ENCODE data around the gene HIGD1A.

Gene HIGD1A

GRCh38 chr3:42745776-42746454 lies 58.4 kb downstream of the HIGD1A start:
- no peak for TF ChIP-seq ISL1 (CRISPR knock-in tag; IDR thresholded peaks at IDR 0.05)
- TF ChIP-seq ZFP3 (CRISPR knock-in tag; IDR thresholded peaks at IDR 0.05), result no peak
- no peak for TF ChIP-seq ZFP30 (CRISPR knock-in tag; IDR thresholded peaks at IDR 0.05)
- no peak for TF ChIP-seq CSDC2 (CRISPR knock-in tag; IDR thresholded peaks at IDR 0.05)
- no peak for TF ChIP-seq TSHZ2 (CRISPR knock-in tag; IDR thresholded peaks at IDR 0.05)
- no peak for TF ChIP-seq ZNF8 (CRISPR knock-in tag; IDR thresholded peaks at IDR 0.05)
- TF ChIP-seq TCF4 (CRISPR knock-in tag; IDR thresholded peaks at IDR 0.05; ENCODE audit: borderline replicate concordance), result no peak
- TF ChIP-seq ARNTL (CRISPR knock-in tag; IDR thresholded peaks at IDR 0.05; ENCODE audit: borderline replicate concordance, low read depth), result no peak
- TF ChIP-seq GLIS3 (CRISPR knock-in tag; IDR thresholded peaks at IDR 0.05), result no peak
- TF ChIP-seq ZNF70 (CRISPR knock-in tag; IDR thresholded peaks at IDR 0.05), result no peak
- no peak for TF ChIP-seq TOX (CRISPR knock-in tag; IDR thresholded peaks at IDR 0.05; ENCODE audit: borderline replicate concordance)
- no peak for ATAC-seq

DNA sequence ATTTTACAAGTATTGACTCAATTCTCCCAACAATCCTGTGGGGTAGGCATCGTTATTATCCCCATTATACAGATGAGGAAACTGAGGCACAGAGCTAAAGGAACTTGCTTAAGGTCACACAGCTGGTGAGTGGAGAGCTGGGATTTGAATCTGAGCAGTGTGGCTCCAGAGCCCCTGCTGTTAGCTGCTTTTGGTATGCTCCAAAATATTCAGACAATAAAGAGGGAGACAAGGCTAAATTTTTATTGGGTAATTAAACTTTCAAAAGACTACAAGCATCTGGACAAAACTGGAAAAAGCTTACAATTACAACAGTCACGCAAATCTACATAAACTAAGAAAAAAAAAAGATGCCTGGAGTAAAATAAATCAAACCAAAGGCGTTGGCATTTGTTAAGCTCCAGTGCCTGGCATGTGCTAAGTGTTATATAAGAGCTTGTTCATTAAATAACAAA lies 59.0 kb downstream of the HIGD1A start:
- ATAC-seq, result no peak
- TF ChIP-seq, protein P1, sequence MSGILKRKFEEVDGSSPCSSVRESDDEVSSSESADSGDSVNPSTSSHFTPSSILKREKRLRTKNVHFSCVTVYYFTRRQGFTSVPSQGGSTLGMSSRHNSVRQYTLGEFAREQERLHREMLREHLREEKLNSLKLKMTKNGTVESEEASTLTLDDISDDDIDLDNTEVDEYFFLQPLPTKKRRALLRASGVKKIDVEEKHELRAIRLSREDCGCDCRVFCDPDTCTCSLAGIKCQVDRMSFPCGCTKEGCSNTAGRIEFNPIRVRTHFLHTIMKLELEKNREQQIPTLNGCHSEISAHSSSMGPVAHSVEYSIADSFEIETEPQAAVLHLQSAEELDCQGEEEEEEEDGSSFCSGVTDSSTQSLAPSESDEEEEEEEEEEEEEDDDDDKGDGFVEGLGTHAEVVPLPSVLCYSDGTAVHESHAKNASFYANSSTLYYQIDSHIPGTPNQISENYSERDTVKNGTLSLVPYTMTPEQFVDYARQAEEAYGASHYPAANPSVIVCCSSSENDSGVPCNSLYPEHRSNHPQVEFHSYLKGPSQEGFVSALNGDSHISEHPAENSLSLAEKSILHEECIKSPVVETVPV (CRISPR knock-in tag; IDR thresholded peaks at IDR 0.05), result no peak
- TF ChIP-seq SNAI2 (CRISPR knock-in tag; IDR thresholded peaks at IDR 0.05) (no peak), PPARA (CRISPR knock-in tag; IDR thresholded peaks at IDR 0.05; ENCODE audit: borderline replicate concordance) (no peak), ZNF565 (CRISPR knock-in tag; conservative IDR thresholded peaks at IDR 0.05; ENCODE audit: low read depth) (no peak), ESRRG (CRISPR knock-in tag; IDR thresholded peaks at IDR 0.05) (no peak), TOX (CRISPR knock-in tag; IDR thresholded peaks at IDR 0.05; ENCODE audit: borderline replicate concordance) (no peak), ZNF8 (CRISPR knock-in tag; IDR thresholded peaks at IDR 0.05) (no peak), PATZ1 (CRISPR knock-in tag; IDR thresholded peaks at IDR 0.05; ENCODE audit: borderline replicate concordance) (no peak), TCF4 (CRISPR knock-in tag; IDR thresholded peaks at IDR 0.05; ENCODE audit: borderline replicate concordance) (no peak), RARB (CRISPR knock-in tag; IDR thresholded peaks at IDR 0.05) (no peak), OSR1 (CRISPR knock-in tag; IDR thresholded peaks at IDR 0.05) (no peak), TSHZ2 (CRISPR knock-in tag; IDR thresholded peaks at IDR 0.05) (no peak), ZC3H10 (CRISPR knock-in tag; IDR thresholded peaks at IDR 0.05) (no peak), BACH2 (CRISPR knock-in tag; IDR thresholded peaks at IDR 0.05; ENCODE audit: borderline replicate concordance) (no peak), POU6F1 (CRISPR knock-in tag; IDR thresholded peaks at IDR 0.05; ENCODE audit: borderline replicate concordance, low read depth) (no peak), ZNF70 (CRISPR knock-in tag; IDR thresholded peaks at IDR 0.05) (no peak), ISL1 (CRISPR knock-in tag; IDR thresholded peaks at IDR 0.05) (no peak)
- TF ChIP-seq, protein P2, sequence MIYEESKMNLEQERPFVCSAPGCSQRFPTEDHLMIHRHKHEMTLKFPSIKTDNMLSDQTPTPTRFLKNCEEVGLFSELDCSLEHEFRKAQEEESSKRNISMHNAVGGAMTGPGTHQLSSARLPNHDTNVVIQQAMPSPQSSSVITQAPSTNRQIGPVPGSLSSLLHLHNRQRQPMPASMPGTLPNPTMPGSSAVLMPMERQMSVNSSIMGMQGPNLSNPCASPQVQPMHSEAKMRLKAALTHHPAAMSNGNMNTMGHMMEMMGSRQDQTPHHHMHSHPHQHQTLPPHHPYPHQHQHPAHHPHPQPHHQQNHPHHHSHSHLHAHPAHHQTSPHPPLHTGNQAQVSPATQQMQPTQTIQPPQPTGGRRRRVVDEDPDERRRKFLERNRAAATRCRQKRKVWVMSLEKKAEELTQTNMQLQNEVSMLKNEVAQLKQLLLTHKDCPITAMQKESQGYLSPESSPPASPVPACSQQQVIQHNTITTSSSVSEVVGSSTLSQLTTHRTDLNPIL (CRISPR knock-in tag; IDR thresholded peaks at IDR 0.05; ENCODE audit: low read depth), result no peak
